K562 (cell line): ENCODE measurements around the gene SLFN14. TPM values are rescaled to one million over a fixed set of nuclear protein-coding genes. Genes with fewer than 3 reads are reported as not detected.
A peak's percentile ranks its signal among the peaks of the same experiment; 100 is the strongest.

Source experiments
- ETV5 ChIP-seq: sonication (generic); formaldehyde crosslinking; IDR thresholded peaks from 2 replicates; pipeline ENCODE4 v1.4.0; 2020; ENCODE audit warnings: low read depth, mild to moderate bottlenecking, missing genetic modification reagents
- HMGN3 ChIP-seq: IDR thresholded peaks from 2 replicates; pipeline ENCODE4 v1.6.1; 2011; ENCODE audit warnings: borderline replicate concordance, low read depth, mild to moderate bottlenecking, mixed read lengths, low read length; ENCODE audit not compliant: insufficient read length; ENCODE audit errors: extremely low read depth
- KLF6 ChIP-seq: fragments of 250-450 bp; sonication (Bioruptor Pico); IDR thresholded peaks from 2 replicates; pipeline ENCODE4 v1.4.0; 2020; ENCODE audit warnings: mild to moderate bottlenecking, moderate library complexity, borderline replicate concordance
- PHTF2 ChIP-seq: fragments of 250-450 bp; sonication (Bioruptor Pico); IDR thresholded peaks from 2 replicates; pipeline ENCODE4 v1.5.0; 2021; ENCODE audit warnings: mild to moderate bottlenecking
- POLR2AphosphoS5 ChIP-seq: IDR thresholded peaks from 2 replicates; pipeline ENCODE4 v1.6.1; 2011; ENCODE audit warnings: mild to moderate bottlenecking, low read depth, low read length, moderate library complexity; ENCODE audit not compliant: control insufficient read depth, insufficient read depth
- RBM34 ChIP-seq: fragments of 200-400 bp; formaldehyde crosslinking; IDR thresholded peaks from 2 replicates; pipeline ENCODE4 v1.6.1; 2018; ENCODE audit warnings: low read length, borderline replicate concordance; ENCODE audit not compliant: insufficient read depth
- TAF1 ChIP-seq: IDR thresholded peaks from 2 replicates; pipeline ENCODE4 v1.6.1; 2011; ENCODE audit warnings: mild to moderate bottlenecking, low read length, moderate library complexity; ENCODE audit not compliant: insufficient read depth, control insufficient read depth, severe bottlenecking; ENCODE audit errors: extremely low read depth
- TAF9B ChIP-seq: fragments of 450-650 bp; IDR thresholded peaks from 2 replicates; pipeline ENCODE4 v1.6.1; 2018; ENCODE audit warnings: mild to moderate bottlenecking; ENCODE audit not compliant: partially characterized antibody
- TEAD1 ChIP-seq, 2 experiments: fragments of 450-650 bp in 1 of 2; sonication (generic) in 1 of 2; formaldehyde crosslinking; IDR thresholded peaks; 2 replicates each; pipeline versions ENCODE4 v1.4.0 to v1.8.0; 2020 to 2022; ENCODE audit warnings: mild to moderate bottlenecking in 2 of 2, missing genetic modification reagents in 1 of 2
- ZBTB17 ChIP-seq: fragments of 450-650 bp; formaldehyde crosslinking; IDR thresholded peaks from 2 replicates; pipeline ENCODE4 v1.4.0; 2020; ENCODE audit warnings: mild to moderate bottlenecking
- ZNF184 ChIP-seq: sonication (generic); formaldehyde crosslinking; IDR thresholded peaks from 2 replicates; pipeline ENCODE4 v1.5.0; 2020; ENCODE audit warnings: missing genetic modification reagents
- ZNF197 ChIP-seq: fragments of 200-800 bp; sonication (Bioruptor generic); IDR thresholded peaks from 2 replicates; pipeline ENCODE4 v1.6.1; 2016; ENCODE audit warnings: low read depth, missing genetic modification characterization, missing compliant biosample characterization
- ZNF384 ChIP-seq: IDR thresholded peaks from 2 replicates; pipeline ENCODE4 v1.6.1; 2012; ENCODE audit warnings: low read depth, low read length, improper control_type of control experiment
- ZNF41 ChIP-seq: fragments of 250-450 bp; sonication (Bioruptor Pico); conservative IDR thresholded peaks from 2 replicates; pipeline ENCODE4 v1.4.0; 2020; ENCODE audit warnings: mild to moderate bottlenecking
- ZNF778 ChIP-seq: fragments of 450-650 bp; formaldehyde crosslinking; IDR thresholded peaks from 2 replicates; pipeline ENCODE4 v1.4.0; 2020; ENCODE audit warnings: mild to moderate bottlenecking, moderate library complexity
- polyA plus RNA-seq, 8 experiments: library from polyadenylated mRNA; depleted of rRNA in 4 of 8; stranded (reverse) in 5 of 8; unstranded in 3 of 8; fragments of >200 nt; fragmentation: Nextera tagmentation in 2 of 8; fragmentation: Illumina TruSeq in 1 of 8; extraction: Ambion mirVana in 2 of 8; extraction: Trizol in 1 of 8; gene quantifications; 2 replicates each; pipeline versions ENCODE4 v1.2.1 to v1.2.3, GENCODE V29; 2011 to 2014; ENCODE audit warnings: inconsistent platforms in 1 of 8, missing spikeins in 1 of 8
- total RNA-seq, 7 experiments: library from RNA; depleted of rRNA in 6 of 7; stranded (reverse); fragments of >200 nt in 6 of 7; fragmentation: Illumina TruSeq in 2 of 7; extraction: Trizol in 2 of 7; gene quantifications; 2 replicates each; pipeline versions ENCODE4 v1.2.1 to v1.2.3, GENCODE V29; 2011 to 2021; ENCODE audit warnings: low replicate concordance in 1 of 7
- TF ChIP-seq, protein P1 (sequence below): sonication (generic); formaldehyde crosslinking; IDR thresholded peaks from 2 replicates; pipeline ENCODE4 v1.8.1; 2023; ENCODE audit warnings: missing genetic modification reagents, mild to moderate bottlenecking, borderline replicate concordance
- TF ChIP-seq, protein P2 (sequence below): fragments of 450-650 bp; formaldehyde crosslinking; IDR thresholded peaks from 2 replicates; pipeline ENCODE4 v1.4.0; 2022; ENCODE audit warnings: missing genetic modification characterization
- TF ChIP-seq, protein P3 (sequence below): fragments of 250-450 bp; sonication (Bioruptor Pico); IDR thresholded peaks from 2 replicates; pipeline ENCODE4 v1.5.0; 2022; ENCODE audit warnings: mild to moderate bottlenecking

Gene SLFN14
- total and polyA plus RNA-seq, 9 of the 15 experiments (the other 6 are each of a cell fraction or from before 2014, with no cell fraction given), result 1.3 to 4.3 (median 3.1) TPM

DNA sequence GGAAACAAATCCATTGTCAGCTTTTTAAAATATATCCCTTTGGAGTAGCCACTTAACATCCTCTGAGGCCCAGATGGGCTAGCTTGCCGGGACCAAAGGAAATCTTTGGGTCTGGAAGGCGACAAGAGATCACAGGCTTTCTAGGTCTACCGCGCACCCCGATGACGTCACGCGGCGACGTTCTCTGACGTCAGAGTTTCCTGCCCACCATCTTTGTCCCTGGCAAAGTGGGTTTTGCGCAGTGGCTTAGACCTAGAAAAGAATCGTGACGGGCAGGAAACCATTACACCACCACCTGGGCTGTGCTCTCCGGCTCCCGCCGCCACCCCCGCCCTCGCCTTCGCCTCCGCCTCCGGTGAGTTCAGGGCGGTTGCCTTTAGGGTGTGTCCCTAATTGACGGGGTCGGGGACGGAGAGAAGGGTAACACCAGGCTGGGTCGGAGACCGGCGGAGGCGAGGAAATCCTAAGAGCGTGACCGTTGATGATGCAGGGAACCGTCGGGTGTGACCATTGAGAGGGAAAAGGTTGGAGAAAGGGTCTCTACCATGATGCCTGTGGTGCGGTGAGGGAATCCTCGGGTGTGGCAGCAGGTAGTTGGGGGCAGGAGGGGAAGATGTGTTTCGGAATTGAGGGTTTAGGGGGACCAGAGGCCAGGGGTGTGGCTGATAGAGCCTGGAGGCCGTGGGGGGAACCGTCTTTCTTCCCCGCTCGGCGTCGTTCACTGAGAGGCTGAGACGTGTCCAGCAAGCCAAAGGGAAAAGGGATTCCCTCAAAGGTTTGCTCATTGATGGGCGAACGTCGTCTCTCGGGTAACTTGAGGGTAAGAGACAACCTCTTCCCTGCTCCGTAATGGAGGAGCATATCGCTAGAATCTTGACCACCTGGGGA is 26.7 kb upstream of the SLFN14 start, which contains the start of gene AP2B1 (continued):
- TF ChIP-seq, protein P1, sequence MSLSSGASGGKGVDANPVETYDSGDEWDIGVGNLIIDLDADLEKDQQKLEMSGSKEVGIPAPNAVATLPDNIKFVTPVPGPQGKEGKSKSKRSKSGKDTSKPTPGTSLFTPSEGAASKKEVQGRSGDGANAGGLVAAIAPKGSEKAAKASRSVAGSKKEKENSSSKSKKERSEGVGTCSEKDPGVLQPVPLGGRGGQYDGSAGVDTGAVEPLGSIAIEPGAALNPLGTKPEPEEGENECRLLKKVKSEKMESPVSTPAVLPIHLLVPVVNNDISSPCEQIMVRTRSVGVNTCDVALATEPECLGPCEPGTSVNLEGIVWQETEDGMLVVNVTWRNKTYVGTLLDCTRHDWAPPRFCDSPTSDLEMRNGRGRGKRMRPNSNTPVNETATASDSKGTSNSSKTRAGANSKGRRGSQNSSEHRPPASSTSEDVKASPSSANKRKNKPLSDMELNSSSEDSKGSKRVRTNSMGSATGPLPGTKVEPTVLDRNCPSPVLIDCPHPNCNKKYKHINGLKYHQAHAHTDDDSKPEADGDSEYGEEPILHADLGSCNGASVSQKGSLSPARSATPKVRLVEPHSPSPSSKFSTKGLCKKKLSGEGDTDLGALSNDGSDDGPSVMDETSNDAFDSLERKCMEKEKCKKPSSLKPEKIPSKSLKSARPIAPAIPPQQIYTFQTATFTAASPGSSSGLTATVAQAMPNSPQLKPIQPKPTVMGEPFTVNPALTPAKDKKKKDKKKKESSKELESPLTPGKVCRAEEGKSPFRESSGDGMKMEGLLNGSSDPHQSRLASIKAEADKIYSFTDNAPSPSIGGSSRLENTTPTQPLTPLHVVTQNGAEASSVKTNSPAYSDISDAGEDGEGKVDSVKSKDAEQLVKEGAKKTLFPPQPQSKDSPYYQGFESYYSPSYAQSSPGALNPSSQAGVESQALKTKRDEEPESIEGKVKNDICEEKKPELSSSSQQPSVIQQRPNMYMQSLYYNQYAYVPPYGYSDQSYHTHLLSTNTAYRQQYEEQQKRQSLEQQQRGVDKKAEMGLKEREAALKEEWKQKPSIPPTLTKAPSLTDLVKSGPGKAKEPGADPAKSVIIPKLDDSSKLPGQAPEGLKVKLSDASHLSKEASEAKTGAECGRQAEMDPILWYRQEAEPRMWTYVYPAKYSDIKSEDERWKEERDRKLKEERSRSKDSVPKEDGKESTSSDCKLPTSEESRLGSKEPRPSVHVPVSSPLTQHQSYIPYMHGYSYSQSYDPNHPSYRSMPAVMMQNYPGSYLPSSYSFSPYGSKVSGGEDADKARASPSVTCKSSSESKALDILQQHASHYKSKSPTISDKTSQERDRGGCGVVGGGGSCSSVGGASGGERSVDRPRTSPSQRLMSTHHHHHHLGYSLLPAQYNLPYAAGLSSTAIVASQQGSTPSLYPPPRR (CRISPR knock-in tag), result no peak
- peak; percentile 85 for TF ChIP-seq POLR2AphosphoS5
- no peak for TF ChIP-seq ZNF184 (CRISPR knock-in tag)
- TF ChIP-seq ZNF197, result peak; percentile 88
- peak; percentile 59 for TF ChIP-seq ETV5
- TF ChIP-seq HMGN3, result peak; percentile 81
- TF ChIP-seq ZBTB17 (CRISPR knock-in tag), result no peak
- TF ChIP-seq, protein P2, sequence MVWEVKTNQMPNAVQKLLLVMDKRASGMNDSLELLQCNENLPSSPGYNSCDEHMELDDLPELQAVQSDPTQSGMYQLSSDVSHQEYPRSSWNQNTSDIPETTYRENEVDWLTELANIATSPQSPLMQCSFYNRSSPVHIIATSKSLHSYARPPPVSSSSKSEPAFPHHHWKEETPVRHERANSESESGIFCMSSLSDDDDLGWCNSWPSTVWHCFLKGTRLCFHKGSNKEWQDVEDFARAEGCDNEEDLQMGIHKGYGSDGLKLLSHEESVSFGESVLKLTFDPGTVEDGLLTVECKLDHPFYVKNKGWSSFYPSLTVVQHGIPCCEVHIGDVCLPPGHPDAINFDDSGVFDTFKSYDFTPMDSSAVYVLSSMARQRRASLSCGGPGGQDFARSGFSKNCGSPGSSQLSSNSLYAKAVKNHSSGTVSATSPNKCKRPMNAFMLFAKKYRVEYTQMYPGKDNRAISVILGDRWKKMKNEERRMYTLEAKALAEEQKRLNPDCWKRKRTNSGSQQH (CRISPR knock-in tag), result peak; percentile 74
- TF ChIP-seq TEAD1 (CRISPR knock-in tag; IDR thresholded peaks at IDR 0.05), result peak; percentile 16 to 80; a peak in 2 of 4 replicates
- TF ChIP-seq TAF1, result peak; percentile 91
- TF ChIP-seq KLF6 (CRISPR knock-in tag), result no peak
- no peak for TF ChIP-seq RBM34
- TF ChIP-seq, protein P3, sequence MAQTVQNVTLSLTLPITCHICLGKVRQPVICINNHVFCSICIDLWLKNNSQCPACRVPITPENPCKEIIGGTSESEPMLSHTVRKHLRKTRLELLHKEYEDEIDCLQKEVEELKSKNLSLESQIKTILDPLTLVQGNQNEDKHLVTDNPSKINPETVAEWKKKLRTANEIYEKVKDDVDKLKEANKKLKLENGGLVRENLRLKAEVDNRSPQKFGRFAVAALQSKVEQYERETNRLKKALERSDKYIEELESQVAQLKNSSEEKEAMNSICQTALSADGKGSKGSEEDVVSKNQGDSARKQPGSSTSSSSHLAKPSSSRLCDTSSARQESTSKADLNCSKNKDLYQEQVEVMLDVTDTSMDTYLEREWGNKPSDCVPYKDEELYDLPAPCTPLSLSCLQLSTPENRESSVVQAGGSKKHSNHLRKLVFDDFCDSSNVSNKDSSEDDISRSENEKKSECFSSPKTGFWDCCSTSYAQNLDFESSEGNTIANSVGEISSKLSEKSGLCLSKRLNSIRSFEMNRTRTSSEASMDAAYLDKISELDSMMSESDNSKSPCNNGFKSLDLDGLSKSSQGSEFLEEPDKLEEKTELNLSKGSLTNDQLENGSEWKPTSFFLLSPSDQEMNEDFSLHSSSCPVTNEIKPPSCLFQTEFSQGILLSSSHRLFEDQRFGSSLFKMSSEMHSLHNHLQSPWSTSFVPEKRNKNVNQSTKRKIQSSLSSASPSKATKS, result no peak
- TF ChIP-seq ZNF778, result no peak
- no peak for TF ChIP-seq PHTF2 (CRISPR knock-in tag)
- TF ChIP-seq ZNF41 (CRISPR knock-in tag), result no peak
- peak; percentile 81 for TF ChIP-seq TAF9B
- TF ChIP-seq ZNF384, result peak; percentile 37
